ENCODE data around the gene RND2. TPM values are rescaled to one million over a fixed set of nuclear protein-coding genes. Genes with fewer than 3 reads are reported as not detected.

RND2 gene
- total RNA-seq, 4 donors from 2014 or later, result 0.41 to 0.64 TPM; not detected in 2

GRCh38 chr17:43011728-43012472 is 13.1 kb upstream of the RND2 start:
- intact Hi-C loops (cut with DNase I; ENCODE audit: low total_unique reads) (loop anchor here (10.0 kb wide), 1 partner anchor 303 kb away; no protein-coding TSS in a partner anchor), in situ Hi-C loops (cut with MboI; ENCODE audit: low pct_ligation_motif_present in 1 of 4, low pct_unique_long_range_greater_than_20kb in 1 of 4, low sequenced_read_pairs in 3 of 4) (loop anchor here in 1 of 4 donors (25.0 kb wide), 1 partner anchor 325 kb away; no protein-coding TSS in a partner anchor)
- Histone ChIP-seq H3K27me3 (no peaks in the 10 kb centered on the region), H3K4me3 (no peak overlapping the region), H3K4me1 (peaks cover 6 to 55% (median 28%) of the 10 kb centered on the region in 4 donors), H3K9me3 (no peaks in the 10 kb centered on the region), H3K27ac (peak overlapping the region; percentile 75 to 82 (median 78)), H3K36me3 (no peaks in the 10 kb centered on the region)
- no peak for TF ChIP-seq POLR2AphosphoS5 (IDR thresholded peaks at IDR 0.05)
- no peak for TF ChIP-seq CTCF (IDR thresholded peaks at IDR 0.05)
- no peak for TF ChIP-seq EP300 (IDR thresholded peaks at IDR 0.05; ENCODE audit: low read depth)
- no peak for TF ChIP-seq POLR2A (IDR thresholded peaks at IDR 0.05)
- WGBS, 2 donors (ENCODE audit: low coverage in 1 of 2), result 83 to 96% methylated on average over 5 to 15 of the region's 15 CpGs
- DNase-seq, result no peak

GRCh38 chr17:43013296-43013695 is 11.7 kb upstream of the RND2 start:
- H3K9me3 ChIP-seq, result no peaks in the 10 kb centered on the region
- DNase-seq, result no peak
- no peak for TF ChIP-seq POLR2A (IDR thresholded peaks at IDR 0.05)
- no peak for TF ChIP-seq POLR2AphosphoS5 (IDR thresholded peaks at IDR 0.05)
- no peak for TF ChIP-seq CTCF (IDR thresholded peaks at IDR 0.05)
- TF ChIP-seq EP300 (IDR thresholded peaks at IDR 0.05; ENCODE audit: low read depth), result no peak
- intact Hi-C loops (cut with DNase I; ENCODE audit: low total_unique reads) (loop anchor here (10.0 kb wide), 1 partner anchor 302 kb away; no protein-coding TSS in a partner anchor), in situ Hi-C loops (cut with MboI; ENCODE audit: low pct_ligation_motif_present in 1 of 4, low pct_unique_long_range_greater_than_20kb in 1 of 4, low sequenced_read_pairs in 3 of 4) (loop anchor here in 1 of 4 donors (25.0 kb wide), 1 partner anchor 324 kb away; no protein-coding TSS in a partner anchor)
- H3K27me3 ChIP-seq, result no peaks in the 10 kb centered on the region
- 76% methylated on average over 5 of the region's 8 CpGs; no CpG with 5 or more reads in 1 of the 2 donors for WGBS, 2 donors (ENCODE audit: low coverage in 1 of 2)
- H3K4me3 ChIP-seq, result no peak overlapping the region
- H3K4me1 ChIP-seq, result peaks cover 6 to 45% (median 22%) of the 10 kb centered on the region in 4 donors
- peak overlapping the region in 1 of 4 donors; percentile 60 for H3K27ac ChIP-seq
- H3K36me3 ChIP-seq, result no peaks in the 10 kb centered on the region

GRCh38 chr17:43014020-43014648 is 10.9 kb upstream of the RND2 start:
- no peak overlapping the region for H3K4me3 ChIP-seq
- H3K27ac ChIP-seq, result peak overlapping the region in 3 of 4 donors; percentile 15 to 60 (median 52)
- no peaks in the 10 kb centered on the region for H3K27me3 ChIP-seq
- no peak for DNase-seq
- intact Hi-C loops (cut with DNase I; ENCODE audit: low total_unique reads), result loop anchor here (10.0 kb wide), 1 partner anchor 301 kb away; no protein-coding TSS in a partner anchor
- peaks cover 6 to 46% (median 24%) of the 10 kb centered on the region in 4 donors for H3K4me1 ChIP-seq
- TF ChIP-seq POLR2AphosphoS5 (IDR thresholded peaks at IDR 0.05), result no peak
- TF ChIP-seq EP300 (IDR thresholded peaks at IDR 0.05; ENCODE audit: low read depth), result no peak
- TF ChIP-seq CTCF (IDR thresholded peaks at IDR 0.05), result no peak
- no peak for TF ChIP-seq POLR2A (IDR thresholded peaks at IDR 0.05)
- no peaks in the 10 kb centered on the region for H3K36me3 ChIP-seq
- in situ Hi-C loops (cut with MboI; ENCODE audit: low pct_ligation_motif_present in 1 of 4, low pct_unique_long_range_greater_than_20kb in 1 of 4, low sequenced_read_pairs in 3 of 4), result loop anchor here in 1 of 4 donors (25.0 kb wide), 1 partner anchor 323 kb away; no protein-coding TSS in a partner anchor
- no peaks in the 10 kb centered on the region for H3K9me3 ChIP-seq
- WGBS, 2 donors (ENCODE audit: low coverage in 1 of 2), result 67 to 81% methylated on average over 1 to 11 of the region's 12 CpGs

Data from transverse colon (tissue), 4 donors.